GM12878 (cell line): ENCODE results near the gene CRYGS. TPM values are rescaled to one million over a fixed set of nuclear protein-coding genes. Genes with fewer than 3 reads are reported as not detected.

ENCODE experiments used
- ATF7 ChIP-seq: fragments of 450-650 bp; IDR thresholded peaks from 2 replicates; pipeline ENCODE4 v1.6.1; 2016; ENCODE audit warnings: low read depth, mild to moderate bottlenecking
- CBX5 ChIP-seq: sonication (generic); IDR thresholded peaks from 2 replicates; pipeline ENCODE4 v1.6.1; 2016; ENCODE audit warnings: low read depth, moderate library complexity, mild to moderate bottlenecking, inconsistent platforms
- E2F4 ChIP-seq: IDR thresholded peaks from 2 replicates; pipeline ENCODE4 v1.6.1; 2012; ENCODE audit warnings: low read depth, low read length, improper control_type of control experiment
- EP300 ChIP-seq, 2 experiments: fragments of 150-350 bp in 1 of 2; IDR thresholded peaks; 2 replicates each; pipeline ENCODE4 v1.6.1; 2011 to 2012; ENCODE audit warnings: low read depth in 2 of 2, low read length in 2 of 2, borderline replicate concordance in 1 of 2, improper control_type of control experiment in 1 of 2, inconsistent platforms in 1 of 2; ENCODE audit not compliant: control insufficient read depth in 1 of 2
- FOS ChIP-seq: IDR thresholded peaks from 3 replicates; pipeline ENCODE4 v1.6.1; 2011; ENCODE audit warnings: borderline replicate concordance; ENCODE audit not compliant: insufficient read length; ENCODE audit errors: extremely low read depth
- FOXM1 ChIP-seq: IDR thresholded peaks from 2 replicates; pipeline ENCODE4 v1.6.1; 2012; ENCODE audit warnings: low read depth, mild to moderate bottlenecking, inconsistent platforms, low read length, moderate library complexity
- HDAC6 ChIP-seq: fragments of 200-600 bp; sonication (generic); IDR thresholded peaks from one replicate; pipeline ENCODE4 v1.8.0; 2017; ENCODE audit warnings: antibody characterized with exemption; ENCODE audit not compliant: unreplicated experiment
- HSF1 ChIP-seq: fragments of 150-350 bp; IDR thresholded peaks from 2 replicates; pipeline ENCODE4 v1.6.1; 2014; ENCODE audit warnings: mild to moderate bottlenecking, low read depth, low read length
- JUND ChIP-seq: IDR thresholded peaks from 2 replicates; pipeline ENCODE4 v1.6.1; 2012; ENCODE audit warnings: low read depth, mild to moderate bottlenecking, low read length, improper control_type of control experiment, moderate library complexity
- LARP7 ChIP-seq: fragments of 450-650 bp; IDR thresholded peaks from 2 replicates; pipeline ENCODE4 v1.6.1; 2017; ENCODE audit warnings: mild to moderate bottlenecking
- MYB ChIP-seq: fragments of 150-350 bp; IDR thresholded peaks from 2 replicates; pipeline ENCODE4 v1.6.1; 2014; ENCODE audit warnings: mild to moderate bottlenecking, low read depth, low read length, borderline replicate concordance
- RB1 ChIP-seq: fragments of 450-650 bp; formaldehyde crosslinking; IDR thresholded peaks from 2 replicates; pipeline ENCODE4 v1.6.1; 2017; ENCODE audit warnings: mild to moderate bottlenecking, borderline replicate concordance
- SMARCA5 ChIP-seq: fragments of 450-650 bp; IDR thresholded peaks from 2 replicates; pipeline ENCODE4 v1.6.1; 2017; ENCODE audit warnings: mild to moderate bottlenecking
- SUPT20H ChIP-seq: IDR thresholded peaks from 2 replicates; pipeline ENCODE4 v1.6.1; 2011; ENCODE audit warnings: low read depth, mild to moderate bottlenecking, low read length, moderate library complexity, borderline replicate concordance; ENCODE audit not compliant: control insufficient read depth
- TCF3 ChIP-seq: IDR thresholded peaks from 2 replicates; pipeline ENCODE4 v1.6.1; 2012; ENCODE audit warnings: low read depth, mild to moderate bottlenecking, low read length, borderline replicate concordance; ENCODE audit not compliant: insufficient read depth
- ZNF207 ChIP-seq: fragments of 450-650 bp; IDR thresholded peaks from 2 replicates; pipeline ENCODE4 v1.6.1; 2014; ENCODE audit warnings: antibody characterized with exemption, mild to moderate bottlenecking, borderline replicate concordance
- ZNF274 ChIP-seq: IDR thresholded peaks from one replicate; pipeline ENCODE4 v1.8.0; 2011; ENCODE audit not compliant: insufficient read length, insufficient read depth
- ZNF384 ChIP-seq: IDR thresholded peaks from 2 replicates; pipeline ENCODE4 v1.6.1; 2012; ENCODE audit warnings: low read depth, mild to moderate bottlenecking, low read length, improper control_type of control experiment, borderline replicate concordance
- polyA plus RNA-seq, 11 experiments: library from polyadenylated mRNA; depleted of rRNA in 4 of 11; unstranded in 6 of 11; stranded (reverse) in 5 of 11; fragments of >200 nt; fragmentation: Nextera tagmentation in 4 of 11; fragmentation: Illumina TruSeq in 1 of 11; extraction: Ambion mirVana in 4 of 11; extraction: Trizol in 1 of 11; gene quantifications; 1 replicate in 1 of 11; 2 replicates in 10 of 11; pipeline versions ENCODE4 v1.2.1 to v1.2.3, GENCODE V29; 2011 to 2016; ENCODE audit warnings: inconsistent platforms in 2 of 11, missing spikeins in 2 of 11, low read depth in 1 of 11
- total RNA-seq, 4 experiments: library from RNA; depleted of rRNA in 3 of 4; stranded (reverse); fragments of >200 nt in 3 of 4; fragmentation: Illumina TruSeq in 1 of 4; extraction: Trizol in 1 of 4; gene quantifications; 2 replicates each; pipeline versions ENCODE4 v1.2.1 to v1.2.3, GENCODE V29; 2013 to 2021
- TF ChIP-seq, protein P1 (sequence below): fragments of 450-650 bp; IDR thresholded peaks from 2 replicates; pipeline ENCODE4 v1.6.1; 2017; ENCODE audit warnings: mild to moderate bottlenecking
- TF ChIP-seq, protein P2 (sequence below): IDR thresholded peaks from 2 replicates; pipeline ENCODE4 v1.6.1; 2012; ENCODE audit warnings: low read length, inconsistent platforms
- TF ChIP-seq, protein P3 (sequence below): fragments of 450-650 bp; IDR thresholded peaks from 2 replicates; pipeline ENCODE4 v1.6.1; 2017; ENCODE audit warnings: mild to moderate bottlenecking, moderate library complexity

Gene CRYGS
- total and polyA plus RNA-seq, 10 of the 15 experiments (the other 5 are each of a cell fraction or from before 2014, with no cell fraction given): 1.1 to 6.0 (median 2.5) TPM

DNA sequence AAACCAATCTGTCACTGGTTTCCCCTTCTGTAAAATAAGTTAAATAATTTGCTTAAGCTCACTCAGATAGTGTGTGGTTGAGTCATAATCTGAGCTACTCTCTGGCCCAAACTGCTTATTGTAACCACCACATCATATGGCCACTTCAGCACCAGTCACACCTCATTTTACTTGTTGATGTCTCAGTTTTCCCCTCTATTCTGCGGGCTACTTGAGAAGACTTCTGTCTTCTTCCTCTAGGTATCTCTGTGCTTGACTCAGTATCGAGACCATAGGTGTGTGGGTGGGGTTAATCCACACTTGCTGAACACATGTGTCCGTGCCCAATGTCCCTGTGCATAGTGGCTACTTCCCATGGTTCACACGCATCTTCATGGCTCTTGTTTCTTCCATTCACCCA is 32.9 kb downstream of the CRYGS start (continued):
- TF ChIP-seq HSF1 (no peak), LARP7 (no peak), ZNF274 (no peak), SUPT20H (no peak), E2F4 (no peak), JUND (0 out of 2 replicates have a peak, but pooled peaks have one; percentile 43), TCF3 (no peak), ATF7 (peak; percentile 77), HDAC6 (no peak), RB1 (no peak), SMARCA5 (no peak; the same call in 1 of the 2 replicates), CBX5 (no peak), FOXM1 (peak; percentile 89; the same call in 1 of the 2 replicates), EP300 (IDR thresholded peaks at IDR 0.05; ENCODE audit: borderline replicate concordance in 1 of 2, control insufficient read depth in 1 of 2, low read depth in 2 of 2, low read length in 2 of 2) (peak in 1 of 2 experiments; percentile 66; a peak in 3 of 4 replicates), ZNF207 (no peak), ZNF384 (no peak), MYB (no peak), FOS (no peak)
- TF ChIP-seq, protein P1, sequence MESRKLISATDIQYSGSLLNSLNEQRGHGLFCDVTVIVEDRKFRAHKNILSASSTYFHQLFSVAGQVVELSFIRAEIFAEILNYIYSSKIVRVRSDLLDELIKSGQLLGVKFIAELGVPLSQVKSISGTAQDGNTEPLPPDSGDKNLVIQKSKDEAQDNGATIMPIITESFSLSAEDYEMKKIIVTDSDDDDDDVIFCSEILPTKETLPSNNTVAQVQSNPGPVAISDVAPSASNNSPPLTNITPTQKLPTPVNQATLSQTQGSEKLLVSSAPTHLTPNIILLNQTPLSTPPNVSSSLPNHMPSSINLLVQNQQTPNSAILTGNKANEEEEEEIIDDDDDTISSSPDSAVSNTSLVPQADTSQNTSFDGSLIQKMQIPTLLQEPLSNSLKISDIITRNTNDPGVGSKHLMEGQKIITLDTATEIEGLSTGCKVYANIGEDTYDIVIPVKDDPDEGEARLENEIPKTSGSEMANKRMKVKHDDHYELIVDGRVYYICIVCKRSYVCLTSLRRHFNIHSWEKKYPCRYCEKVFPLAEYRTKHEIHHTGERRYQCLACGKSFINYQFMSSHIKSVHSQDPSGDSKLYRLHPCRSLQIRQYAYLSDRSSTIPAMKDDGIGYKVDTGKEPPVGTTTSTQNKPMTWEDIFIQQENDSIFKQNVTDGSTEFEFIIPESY: no peak
- TF ChIP-seq, protein P2, sequence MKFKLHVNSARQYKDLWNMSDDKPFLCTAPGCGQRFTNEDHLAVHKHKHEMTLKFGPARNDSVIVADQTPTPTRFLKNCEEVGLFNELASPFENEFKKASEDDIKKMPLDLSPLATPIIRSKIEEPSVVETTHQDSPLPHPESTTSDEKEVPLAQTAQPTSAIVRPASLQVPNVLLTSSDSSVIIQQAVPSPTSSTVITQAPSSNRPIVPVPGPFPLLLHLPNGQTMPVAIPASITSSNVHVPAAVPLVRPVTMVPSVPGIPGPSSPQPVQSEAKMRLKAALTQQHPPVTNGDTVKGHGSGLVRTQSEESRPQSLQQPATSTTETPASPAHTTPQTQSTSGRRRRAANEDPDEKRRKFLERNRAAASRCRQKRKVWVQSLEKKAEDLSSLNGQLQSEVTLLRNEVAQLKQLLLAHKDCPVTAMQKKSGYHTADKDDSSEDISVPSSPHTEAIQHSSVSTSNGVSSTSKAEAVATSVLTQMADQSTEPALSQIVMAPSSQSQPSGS: peak; percentile 92
- TF ChIP-seq, protein P3, sequence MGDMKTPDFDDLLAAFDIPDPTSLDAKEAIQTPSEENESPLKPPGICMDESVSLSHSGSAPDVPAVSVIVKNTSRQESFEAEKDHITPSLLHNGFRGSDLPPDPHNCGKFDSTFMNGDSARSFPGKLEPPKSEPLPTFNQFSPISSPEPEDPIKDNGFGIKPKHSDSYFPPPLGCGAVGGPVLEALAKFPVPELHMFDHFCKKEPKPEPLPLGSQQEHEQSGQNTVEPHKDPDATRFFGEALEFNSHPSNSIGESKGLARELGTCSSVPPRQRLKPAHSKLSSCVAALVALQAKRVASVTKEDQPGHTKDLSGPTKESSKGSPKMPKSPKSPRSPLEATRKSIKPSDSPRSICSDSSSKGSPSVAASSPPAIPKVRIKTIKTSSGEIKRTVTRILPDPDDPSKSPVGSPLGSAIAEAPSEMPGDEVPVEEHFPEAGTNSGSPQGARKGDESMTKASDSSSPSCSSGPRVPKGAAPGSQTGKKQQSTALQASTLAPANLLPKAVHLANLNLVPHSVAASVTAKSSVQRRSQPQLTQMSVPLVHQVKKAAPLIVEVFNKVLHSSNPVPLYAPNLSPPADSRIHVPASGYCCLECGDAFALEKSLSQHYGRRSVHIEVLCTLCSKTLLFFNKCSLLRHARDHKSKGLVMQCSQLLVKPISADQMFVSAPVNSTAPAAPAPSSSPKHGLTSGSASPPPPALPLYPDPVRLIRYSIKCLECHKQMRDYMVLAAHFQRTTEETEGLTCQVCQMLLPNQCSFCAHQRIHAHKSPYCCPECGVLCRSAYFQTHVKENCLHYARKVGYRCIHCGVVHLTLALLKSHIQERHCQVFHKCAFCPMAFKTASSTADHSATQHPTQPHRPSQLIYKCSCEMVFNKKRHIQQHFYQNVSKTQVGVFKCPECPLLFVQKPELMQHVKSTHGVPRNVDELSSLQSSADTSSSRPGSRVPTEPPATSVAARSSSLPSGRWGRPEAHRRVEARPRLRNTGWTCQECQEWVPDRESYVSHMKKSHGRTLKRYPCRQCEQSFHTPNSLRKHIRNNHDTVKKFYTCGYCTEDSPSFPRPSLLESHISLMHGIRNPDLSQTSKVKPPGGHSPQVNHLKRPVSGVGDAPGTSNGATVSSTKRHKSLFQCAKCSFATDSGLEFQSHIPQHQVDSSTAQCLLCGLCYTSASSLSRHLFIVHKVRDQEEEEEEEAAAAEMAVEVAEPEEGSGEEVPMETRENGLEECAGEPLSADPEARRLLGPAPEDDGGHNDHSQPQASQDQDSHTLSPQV: no peak
